HG03103 (cell line): ENCODE results near the gene RCAN1.
"Not testable (repeated sequence)": the region's sequence is repeated elsewhere in the genome, so short reads cannot be mapped to it uniquely, and the experiment has no call there.

Experiments used
- ATAC-seq: cut with Tn5 transposase; IDR thresholded peaks from one replicate; pipeline ENCODE4 v1.9.1; 2021; ENCODE audit warnings: low read depth; ENCODE audit not compliant: unreplicated experiment

Gene RCAN1

DNA sequence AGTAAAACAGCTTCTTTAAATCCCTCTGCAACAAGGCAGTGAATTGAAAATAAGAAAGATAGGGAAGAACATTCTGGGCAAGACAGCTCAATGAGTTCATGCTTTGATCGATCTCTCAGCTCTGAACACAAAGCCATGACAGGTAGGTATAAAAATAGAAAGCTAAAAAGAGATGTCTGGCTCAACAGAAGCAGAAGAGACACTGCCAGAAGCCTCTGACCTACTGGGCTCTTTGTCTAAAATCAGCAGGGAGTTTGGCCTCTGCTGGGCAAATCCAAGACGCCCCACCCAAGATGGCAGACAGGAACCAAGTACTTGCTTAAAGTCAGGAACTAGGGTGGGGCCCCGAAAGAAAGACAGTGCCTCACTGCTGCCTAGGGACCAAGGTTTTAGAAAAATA is 147.6 kb downstream of the RCAN1 start:
- ATAC-seq = not testable (repeated sequence)
